ENCODE data around the gene MRTFA.

Gene MRTFA

GRCh38 chr22:40376149-40376548 lies 260.4 kb downstream of the MRTFA start:
- no peak for DNase-seq

DNA sequence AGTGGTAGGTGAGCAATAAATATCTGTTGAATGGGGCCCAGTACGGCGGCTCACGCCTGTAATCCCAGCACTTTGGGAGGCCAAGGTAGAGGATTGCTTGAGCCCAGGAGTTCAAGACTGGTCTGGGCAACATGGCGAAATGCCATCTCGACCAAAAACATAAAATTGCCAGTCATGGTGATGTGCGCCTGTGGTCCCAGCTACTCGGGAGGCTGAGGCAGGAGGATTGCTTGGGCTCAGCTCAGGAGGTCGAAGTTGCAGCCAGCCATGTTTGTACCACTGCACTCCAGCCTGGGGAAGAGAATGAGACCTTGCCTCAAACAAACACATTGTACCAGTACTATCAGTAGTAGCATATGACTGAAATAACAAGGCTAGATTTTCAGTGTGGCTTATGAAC lies 262.0 kb downstream of the MRTFA start:
- DNase-seq, result no peak

DNA sequence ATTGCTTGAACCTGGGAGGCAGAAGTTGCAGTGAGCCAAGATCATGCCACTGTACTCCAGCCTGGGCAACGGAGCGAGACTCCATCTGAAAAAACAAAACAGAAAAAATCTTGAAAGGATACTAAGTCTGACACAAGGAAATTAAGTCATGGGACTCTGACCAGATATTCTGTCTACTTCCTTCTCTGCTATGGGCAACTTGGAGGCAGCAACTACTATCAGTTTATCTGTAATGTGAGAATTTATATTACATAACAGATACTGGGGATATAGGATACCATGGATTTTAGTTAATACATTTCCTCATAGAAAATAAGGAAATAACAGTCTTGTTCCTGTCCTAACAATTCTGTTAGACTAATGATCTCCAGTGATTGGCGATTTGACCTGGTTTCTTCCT lies 267.7 kb downstream of the MRTFA start:
- no peak for DNase-seq

GRCh38 chr22:40368016-40368415 lies 268.5 kb downstream of the MRTFA start:
- no peak for DNase-seq

DNA sequence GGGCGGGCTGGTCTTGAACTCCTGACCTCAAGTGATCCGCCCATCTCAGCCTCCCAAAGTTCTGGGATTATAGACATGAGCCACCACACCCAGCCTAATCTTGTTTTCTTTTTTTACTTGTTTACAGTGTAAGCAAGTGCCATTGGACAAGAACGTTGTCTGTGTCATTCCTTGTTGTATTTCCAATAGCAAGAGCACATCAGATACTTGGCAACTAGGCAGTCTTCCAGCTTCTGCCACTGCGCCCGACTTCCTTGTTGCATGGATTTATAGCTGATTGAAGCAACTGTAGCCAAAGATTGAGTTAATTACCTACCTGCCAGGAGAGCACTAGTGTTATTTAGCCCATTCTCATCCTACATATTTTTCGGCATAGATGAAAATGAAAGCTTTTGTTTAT lies 269.2 kb downstream of the MRTFA start:
- DNase-seq, result no peak

- no peak for DNase-seq
Measured at GRCh38 chr22:40366068-40366467, 270.5 kb downstream of the MRTFA start.

DNA sequence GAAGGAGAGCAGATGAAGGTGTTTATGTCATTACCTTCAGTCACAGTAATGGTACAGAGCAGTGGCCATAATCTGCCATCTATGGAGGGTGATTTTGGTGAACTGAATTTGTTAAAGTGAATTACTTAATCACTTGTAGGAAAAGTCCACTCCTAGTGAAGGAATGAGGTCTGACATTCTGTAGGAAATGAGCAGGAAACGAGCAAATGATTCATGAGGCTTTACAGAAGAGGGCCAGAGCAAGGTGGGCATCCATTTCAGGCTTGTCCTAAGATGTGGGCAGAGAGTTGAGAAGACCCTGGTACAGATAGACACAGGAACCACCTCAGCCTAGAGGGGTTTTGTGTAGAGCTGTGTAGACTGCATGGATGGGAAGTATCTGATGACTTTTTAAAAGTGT lies 272.1 kb downstream of the MRTFA start:
- no peak for DNase-seq

- DNase-seq, result no peak
Measured at GRCh38 chr22:40363059-40363458, 273.5 kb downstream of the MRTFA start.

DNA sequence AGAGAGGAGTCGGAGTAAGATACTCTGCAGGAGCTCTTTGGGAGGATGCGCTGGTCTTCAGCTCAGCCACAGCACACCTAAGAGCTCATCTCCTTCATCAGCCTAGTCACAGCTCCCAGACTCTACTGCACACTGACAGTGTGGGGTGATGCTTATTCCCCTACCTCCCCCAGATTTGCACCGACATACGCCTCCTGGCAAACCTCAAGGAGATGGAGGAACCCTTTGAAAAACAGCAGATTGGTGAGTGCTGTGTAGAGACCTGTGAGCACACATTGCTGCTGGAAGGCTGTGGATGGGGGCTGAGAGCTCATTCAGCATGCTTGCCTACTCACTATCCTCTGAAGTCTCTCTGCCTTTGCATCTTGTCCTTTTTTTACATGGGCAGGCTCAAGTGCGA lies 275.4 kb downstream of the MRTFA start:
- DNase-seq, result no peak

Data from NCI-H1694 (cell line).